ENCODE measurements around the gene KIT.

DNA sequence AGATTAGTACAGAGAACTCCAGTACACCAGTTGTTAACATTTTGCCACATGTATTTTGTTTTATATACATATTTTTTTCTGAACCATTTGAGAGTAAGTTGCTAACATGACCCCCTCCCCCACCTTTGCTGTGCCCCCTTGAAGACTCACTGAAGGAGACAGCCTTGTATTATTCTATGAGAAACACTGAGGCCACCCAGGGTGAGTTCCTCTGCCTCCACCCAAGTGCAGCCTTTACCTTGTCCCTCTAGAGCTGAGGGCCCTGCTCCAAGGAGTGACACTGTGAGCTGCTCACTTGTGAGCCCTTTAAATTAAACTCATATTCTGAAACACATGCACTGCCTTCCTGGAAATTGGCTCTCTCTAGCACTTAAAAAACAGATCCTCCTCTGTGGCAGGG lies 21.1 kb downstream of the KIT start:
- TF ChIP-seq CTCF (IDR thresholded peaks at IDR 0.05; ENCODE audit: insufficient read depth, low read length, poor library complexity, severe bottlenecking) (no peak), EZH2phosphoT487 (conservative IDR thresholded peaks at IDR 0.05; ENCODE audit: low read length) (no peak)

All from SU-DHL-6 (cell line).